NCI-H748 treated with DMSO at 0.1 percent for 48 hours (cell line): ENCODE results near the gene SELENON.

Experiments used
- DNase-seq: peaks from one replicate; lab custom pipeline; 2025; lab: John Stamatoyannopoulos, UW

Gene SELENON

GRCh38 chr1:25799935-25800702 is at the start of gene SELENON:
Gene SELENON, plus strand, starts transcription at chr1:25800193. Its CDS starts 38 bp downstream, at chr1:25800231.
- no peak for DNase-seq

DNA sequence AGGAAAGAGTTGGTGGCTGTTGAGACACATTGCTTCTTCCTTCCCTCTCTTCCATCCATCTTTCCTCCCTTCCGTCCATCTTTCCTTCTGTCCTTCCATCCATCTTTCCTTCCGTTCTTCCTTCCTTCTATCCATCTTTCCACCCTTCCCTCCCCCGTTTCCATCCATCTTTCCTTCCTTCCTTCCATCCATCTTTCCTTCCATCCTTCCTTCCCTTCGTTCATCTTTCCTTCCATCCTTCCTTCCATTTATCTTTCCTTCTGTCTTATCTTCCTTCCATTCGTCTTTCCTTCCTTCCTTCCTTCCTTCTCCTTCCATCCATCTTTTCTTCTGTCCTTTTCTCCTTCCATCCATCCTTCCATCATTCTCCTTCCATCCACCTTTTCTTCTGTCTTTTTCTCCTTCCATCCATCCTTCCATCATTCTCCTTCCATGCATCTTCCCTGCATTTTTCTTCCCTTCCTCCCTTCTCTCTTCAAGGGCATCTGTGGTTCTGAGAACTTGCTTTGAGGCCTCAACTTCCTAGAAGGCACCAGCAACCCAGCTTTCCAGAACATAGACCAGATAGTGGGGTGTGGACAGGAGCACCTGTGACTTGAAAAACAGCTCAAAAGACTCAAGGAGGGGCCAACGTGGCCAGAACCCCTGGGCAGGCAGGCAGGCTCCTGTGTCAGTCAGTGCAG is 48.9 kb upstream of the SELENON start:
- no peak for DNase-seq

- DNase-seq, result no peak
Measured at GRCh38 chr1:25754470-25755181, 45.4 kb upstream of the SELENON start.

DNA sequence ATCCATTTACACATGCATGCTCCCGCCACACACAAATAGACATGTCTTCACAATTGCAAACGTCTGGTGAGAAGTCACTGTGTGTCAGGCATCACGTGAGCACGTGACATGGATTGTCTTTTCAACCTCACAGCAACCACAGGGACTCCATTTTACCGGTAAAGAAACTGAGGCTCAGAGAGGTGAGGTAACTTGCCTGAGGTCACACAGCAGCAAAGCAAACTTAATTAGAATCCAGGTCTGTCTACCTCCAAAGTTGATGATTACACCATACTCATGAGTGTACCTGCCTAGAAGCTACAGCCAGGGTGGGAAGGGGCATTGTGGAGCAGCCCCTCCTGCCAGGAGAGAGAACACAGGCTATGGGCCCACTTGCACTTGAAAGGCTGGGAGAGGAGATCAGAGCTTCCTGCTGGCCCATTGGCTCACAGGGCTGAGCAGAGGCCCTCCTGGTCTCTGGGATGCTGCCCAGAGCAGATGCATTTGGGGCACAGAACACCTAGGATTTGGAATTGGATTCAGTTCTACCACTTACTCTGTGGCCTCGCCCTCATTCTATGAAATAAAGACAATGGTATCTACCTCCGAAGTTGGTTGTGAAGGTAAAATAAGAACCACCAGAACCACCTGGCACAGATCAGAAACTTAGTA is 44.4 kb upstream of the SELENON start:
- DNase-seq, result no peak

- no peak for DNase-seq
Measured at GRCh38 chr1:25756215-25756614, 43.8 kb upstream of the SELENON start.

GRCh38 chr1:25757151-25757845 is 42.7 kb upstream of the SELENON start:
- no peak for DNase-seq

DNA sequence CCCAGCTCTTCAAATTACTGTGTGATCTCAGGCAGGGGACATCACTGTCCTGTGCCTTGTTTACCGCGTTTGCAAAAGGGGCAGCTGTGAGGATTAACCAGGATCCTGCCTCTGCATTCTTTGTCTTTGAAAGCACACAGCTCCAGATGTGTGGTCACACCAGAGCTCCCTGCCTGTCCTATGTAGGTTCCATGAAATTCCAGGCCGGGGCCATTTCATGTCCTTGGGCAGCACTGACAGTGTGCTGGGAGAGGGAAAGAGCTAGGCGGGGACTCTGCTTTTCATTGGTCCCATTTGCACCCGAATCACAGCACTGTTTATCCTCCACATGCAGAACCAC is 42.2 kb upstream of the SELENON start:
- no peak for DNase-seq

DNA sequence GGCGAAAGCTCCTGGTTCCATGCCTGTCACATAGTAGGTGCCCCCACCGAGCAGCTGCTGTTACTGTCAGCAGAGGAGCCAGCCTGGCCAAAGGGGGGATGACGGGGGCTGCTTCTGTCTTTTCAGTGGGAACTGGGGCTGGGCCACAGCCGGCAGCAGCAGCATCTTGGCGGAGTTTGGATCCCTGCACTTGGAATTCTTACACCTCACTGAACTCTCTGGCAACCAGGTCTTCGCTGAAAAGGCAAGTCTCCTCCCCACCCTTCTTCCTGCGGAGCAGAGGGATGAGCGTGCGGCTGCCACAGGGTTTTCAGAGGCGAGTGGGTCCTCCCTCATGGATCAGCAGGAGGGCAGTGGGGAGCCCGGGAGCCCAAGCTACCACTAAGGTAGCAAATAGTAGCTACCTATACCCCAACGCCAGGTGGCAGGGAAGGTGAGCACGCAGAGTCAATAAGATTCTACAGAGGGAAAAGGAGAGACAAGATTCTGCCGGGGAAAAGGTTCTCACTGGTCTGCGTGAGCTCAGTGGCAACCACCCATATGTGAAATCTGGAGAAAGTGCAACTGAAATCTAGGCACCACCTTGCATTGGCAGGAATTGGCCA is 41.4 kb upstream of the SELENON start:
- DNase-seq, result no peak

GRCh38 chr1:25760122-25760719 is 39.8 kb upstream of the SELENON start:
- no peak for DNase-seq

- no peak for DNase-seq
Measured at GRCh38 chr1:25760871-25761270, 39.1 kb upstream of the SELENON start.

DNA sequence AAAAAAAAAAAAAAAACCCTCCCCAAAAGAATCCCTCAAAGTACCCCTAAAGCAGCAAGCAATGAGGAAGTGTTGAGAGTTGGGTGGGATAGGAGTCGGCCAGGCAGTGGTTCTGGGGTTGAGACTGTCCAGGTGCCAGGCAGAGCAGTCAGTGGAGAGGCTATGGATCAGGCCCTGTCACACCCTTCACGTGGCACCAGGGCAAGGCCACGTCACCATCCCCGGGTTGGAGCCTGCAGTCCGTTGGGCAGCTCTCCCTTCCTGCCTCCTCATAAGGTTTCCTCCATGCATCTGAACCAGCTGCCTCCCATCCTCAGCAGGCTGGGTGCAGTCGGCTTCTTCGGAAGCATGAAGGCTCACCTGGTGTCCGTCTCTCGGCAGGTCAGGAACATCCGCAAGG is 36.5 kb upstream of the SELENON start:
- DNase-seq, result no peak

- no peak for DNase-seq
Measured at GRCh38 chr1:25765136-25765922, 34.7 kb upstream of the SELENON start.

- DNase-seq, result no peak
Measured at GRCh38 chr1:25765923-25766589, 33.9 kb upstream of the SELENON start.

- DNase-seq, result no peak
Measured at GRCh38 chr1:25766721-25767436, 33.1 kb upstream of the SELENON start.

GRCh38 chr1:25767437-25767770 is 32.6 kb upstream of the SELENON start:
- no peak for DNase-seq

GRCh38 chr1:25768999-25769398 is 31.0 kb upstream of the SELENON start:
- DNase-seq, result no peak

DNA sequence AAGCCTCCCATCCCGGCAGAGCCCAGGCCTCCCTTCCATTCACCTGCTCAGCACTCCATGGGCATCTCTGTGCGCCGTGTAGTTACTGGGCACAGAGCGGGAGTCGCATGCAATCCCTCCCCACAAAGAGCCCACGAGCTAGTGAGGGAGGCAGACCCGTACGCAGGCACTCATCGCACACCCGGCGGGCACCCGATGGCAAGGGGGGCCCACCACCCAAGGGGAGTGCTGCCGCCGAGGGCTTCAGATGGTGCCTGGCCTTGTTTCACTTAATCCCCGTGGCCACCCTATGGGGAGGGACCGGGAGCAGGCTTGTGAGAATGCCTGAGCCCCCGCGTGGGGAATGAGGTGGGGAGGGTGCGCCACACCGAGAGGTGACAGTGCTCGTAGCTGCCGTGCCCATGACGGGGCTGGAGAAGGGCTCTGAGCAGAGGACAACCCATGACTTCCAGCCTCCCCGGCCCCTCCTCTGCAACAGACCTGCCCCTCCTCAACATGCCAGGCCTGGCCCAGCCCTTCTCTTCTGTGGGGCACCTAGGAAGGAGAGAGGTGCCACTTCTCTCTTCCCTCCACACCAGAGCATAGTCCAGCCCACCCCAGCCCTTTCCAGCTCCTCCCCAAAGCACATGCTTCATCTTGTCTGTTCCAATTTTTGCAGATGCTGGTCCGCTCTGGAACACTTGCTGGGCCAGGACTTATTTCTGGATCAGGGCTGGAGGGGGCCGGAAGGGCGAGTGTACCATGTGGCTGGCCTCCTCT is 30.2 kb upstream of the SELENON start:
- no peak for DNase-seq

DNA sequence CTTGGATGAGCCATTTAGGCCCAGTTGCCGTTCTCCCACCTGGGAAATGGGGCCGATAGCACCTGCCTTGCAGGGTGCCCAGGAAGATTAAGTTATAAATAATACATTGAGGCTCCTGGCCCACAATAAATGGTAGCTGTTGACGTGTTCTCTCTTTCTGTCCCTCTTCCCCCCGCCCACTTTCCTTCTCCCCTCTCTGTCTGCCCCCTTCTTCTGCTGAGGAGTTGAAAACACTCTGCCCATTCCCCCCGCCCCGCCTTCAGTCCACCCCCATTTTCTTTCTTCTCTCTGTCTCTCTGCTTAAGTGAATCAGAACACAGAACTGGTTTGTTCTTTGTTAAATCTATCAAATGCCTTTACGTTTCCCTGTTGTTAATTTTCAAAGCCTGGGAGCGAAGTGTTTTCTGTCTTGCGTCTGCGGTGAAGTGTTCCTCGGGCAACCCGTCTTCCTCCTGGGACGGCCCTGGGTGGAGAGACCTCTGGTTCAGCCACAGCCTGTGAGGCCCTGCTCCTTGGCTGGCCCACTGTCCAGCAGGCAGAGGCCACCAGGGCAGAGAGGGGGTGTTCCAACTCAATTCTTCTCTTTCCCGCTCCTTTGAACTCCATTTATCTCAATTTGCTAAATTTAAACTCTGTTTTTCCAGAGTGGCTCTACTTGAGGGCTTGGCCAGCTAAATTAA is 29.3 kb upstream of the SELENON start:
- DNase-seq, result no peak
